Suprapubic skin (tissue), 4 donors: ENCODE results near the gene AMPD2.
"Not testable (repeated sequence)": the region's sequence is repeated elsewhere in the genome, so short reads cannot be mapped to it uniquely, and the experiment has no call there.

Experiments
- CTCF ChIP-seq, 2 donors: fragments of 200-600 bp in 1 of 2; fragments of 450-650 bp in 1 of 2; sonication (generic) in 1 of 2; IDR thresholded peaks; one replicate each; pipeline ENCODE4 v1.5.1; 2016 to 2019; ENCODE audit warnings: antibody characterized with exemption in 2 of 2, mild to moderate bottlenecking in 1 of 2, moderate library complexity in 1 of 2
- EP300 ChIP-seq: sonication (generic); formaldehyde crosslinking; IDR thresholded peaks from one replicate; pipeline ENCODE4 v1.6.1; 2017; ENCODE audit warnings: antibody characterized with exemption
- POLR2A ChIP-seq, 2 donors: fragments of 450-650 bp; IDR thresholded peaks; one replicate each; pipeline ENCODE4 v1.6.1; 2017; ENCODE audit warnings: antibody characterized with exemption in 2 of 2, mild to moderate bottlenecking in 2 of 2, moderate library complexity in 2 of 2
- POLR2AphosphoS5 ChIP-seq, 3 donors: sonication (generic); formaldehyde crosslinking; IDR thresholded peaks; one replicate each; pipeline ENCODE4 v1.6.1; 2017; ENCODE audit warnings: antibody characterized with exemption in 3 of 3

- not testable (repeated sequence) for TF ChIP-seq CTCF (IDR thresholded peaks at IDR 0.05); POLR2A (IDR thresholded peaks at IDR 0.05); EP300; POLR2AphosphoS5 (IDR thresholded peaks at IDR 0.05)
These were observed 57.2 kb downstream of the AMPD2 start for GRCh38 chr1:109676683-109677381.
